ENCODE measurements around the gene TFPI2.

TFPI2 gene

DNA sequence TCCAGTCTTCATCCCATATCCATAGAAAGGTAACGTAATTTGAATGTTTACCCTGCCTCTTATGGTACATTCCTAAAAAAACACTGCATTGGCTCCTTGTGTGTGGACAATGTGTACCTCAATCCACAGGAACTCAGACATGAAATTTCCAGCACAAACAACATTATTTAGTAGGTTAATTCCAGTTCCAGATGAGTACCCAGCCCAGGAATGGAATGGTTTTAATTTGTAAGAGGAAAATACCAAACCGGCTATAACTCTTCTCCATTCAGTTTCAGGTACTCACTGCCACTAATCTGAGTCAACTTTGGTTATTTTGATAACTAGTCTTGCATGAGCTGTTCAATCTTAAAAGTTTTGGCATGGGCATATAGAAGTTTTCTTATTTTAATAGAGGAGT is 39.0 kb downstream of the TFPI2 start:
- DNase-seq, result no peak

DNA sequence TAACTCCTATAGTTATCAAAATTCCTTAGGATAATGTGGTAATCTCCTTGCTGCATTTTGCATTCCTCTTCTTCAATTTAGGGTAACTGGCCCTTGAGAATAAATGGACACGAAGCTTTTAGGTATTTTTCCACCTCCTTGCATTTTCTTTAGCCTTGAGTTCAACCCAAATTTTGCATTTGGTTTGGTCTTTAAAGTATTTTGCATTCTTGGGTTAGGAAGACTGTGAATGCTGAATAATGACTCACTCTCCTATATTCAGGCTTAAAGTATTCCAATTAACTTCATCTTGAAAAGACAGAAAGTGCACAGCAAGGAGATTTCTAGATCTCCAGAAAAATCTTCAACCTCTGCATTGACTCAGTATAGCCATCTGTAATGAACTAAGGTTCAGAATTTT is 47.3 kb downstream of the TFPI2 start:
- no peak for DNase-seq

DNA sequence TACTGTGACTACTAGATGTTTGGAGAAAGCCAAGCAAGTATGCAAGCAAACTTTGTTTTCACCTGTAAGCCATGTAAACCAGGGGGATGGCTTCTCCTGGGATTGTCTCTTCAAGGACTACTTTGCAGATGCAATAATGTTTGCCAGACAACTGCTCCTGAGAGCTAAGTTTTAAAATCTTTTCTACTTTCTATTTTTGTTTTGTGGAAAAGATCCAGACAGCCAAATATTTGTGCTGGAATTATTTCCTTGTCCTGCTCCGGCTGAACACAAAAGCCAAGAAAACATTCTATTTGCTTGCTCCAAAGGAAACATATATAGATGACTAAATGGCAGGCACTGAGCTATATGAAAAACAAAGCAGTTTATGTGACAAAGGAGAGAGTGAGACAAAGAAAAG is 51.6 kb downstream of the TFPI2 start:
- no peak for DNase-seq

DNA sequence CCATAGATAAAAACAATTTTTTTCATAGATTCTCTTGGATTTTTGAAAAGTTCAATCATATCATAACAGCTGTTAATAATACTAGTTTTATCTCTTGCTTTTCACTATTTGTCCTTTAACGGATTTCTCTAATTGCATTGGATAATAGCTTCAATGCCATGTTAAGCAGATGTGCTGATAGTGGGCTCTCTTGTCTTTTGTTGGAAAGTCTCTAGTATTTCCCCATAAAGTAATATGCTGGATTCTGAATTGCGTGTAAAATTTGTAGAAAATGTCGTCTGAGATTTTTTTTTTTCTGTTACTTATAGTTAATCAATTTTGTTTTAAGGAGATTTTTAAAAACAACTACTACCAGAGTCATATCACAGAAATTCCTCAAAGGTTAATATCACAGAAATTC is 53.3 kb downstream of the TFPI2 start:
- DNase-seq, result no peak

DNA sequence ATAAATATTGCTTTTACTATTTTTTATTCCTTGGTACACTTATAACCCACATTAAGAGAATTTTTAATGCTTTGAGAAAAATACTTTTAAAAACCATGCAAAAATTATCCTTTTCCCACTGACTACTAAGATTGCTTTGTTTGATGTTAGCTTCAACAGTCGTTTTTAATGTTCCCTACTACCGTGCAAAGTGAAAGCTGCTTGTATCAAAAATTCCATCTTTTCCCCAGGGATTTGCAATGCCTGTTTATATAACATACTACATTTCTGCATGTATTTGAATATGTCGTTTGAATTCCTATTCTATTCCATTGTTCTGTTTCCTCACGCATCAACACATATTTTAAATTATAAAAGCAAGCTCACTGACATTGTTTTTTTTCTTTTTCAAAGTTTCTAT is 54.4 kb downstream of the TFPI2 start:
- DNase-seq, result no peak

DNA sequence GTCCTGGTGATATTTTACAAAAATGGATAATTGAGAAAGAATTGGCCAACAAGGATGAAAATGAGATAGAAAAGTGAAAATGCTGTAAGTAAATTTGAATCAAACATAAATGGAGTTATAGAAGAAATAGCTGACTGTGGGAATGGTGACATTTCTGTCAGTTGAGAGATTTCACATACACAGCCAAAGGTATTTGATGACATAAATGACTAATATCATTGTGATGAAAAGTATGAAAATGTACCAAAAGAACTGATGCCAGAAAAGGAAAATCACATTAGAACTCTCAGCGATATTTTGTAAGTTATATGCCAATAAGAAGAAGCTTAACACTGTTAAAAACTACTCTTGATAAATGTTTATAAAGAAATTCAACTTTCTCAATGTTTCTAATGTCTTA is 54.9 kb downstream of the TFPI2 start:
- DNase-seq, result no peak

All from NK-92 treated with Interleukin-12 subunit alpha and Interleukin-12 subunit beta, amount 100 ng/mL, for 24 hours (cell line).